B cell (primary cell): ENCODE data around the gene COG7. TPM values are rescaled to one million over a fixed set of nuclear protein-coding genes. Genes with fewer than 3 reads are reported as not detected.

Source experiments
- ATAC-seq: fragments of 200-7000 bp; cut with Tn5 transposase; one replicate; pipeline ENCODE4 v1.10.0; 2021; ENCODE audit warnings: low read depth, mild to moderate bottlenecking, moderate number of reproducible peaks, moderate library complexity
- CTCF ChIA-PET: fragments of 350-600 bp; sonication (Branson Sonifier 250); formaldehyde crosslinking; loops from one replicate; lab custom pipeline; 2021; ENCODE audit warnings: antibody characterized with exemption, inconsistent platforms; lab: Charles Lee
- POLR2A ChIA-PET: fragments of 350-600 bp; sonication (Branson Sonifier 250); formaldehyde crosslinking; loops from one replicate; lab custom pipeline; 2021; ENCODE audit warnings: antibody characterized with exemption; lab: Charles Lee
- DNase-seq: peaks from one replicate; pipeline ENCODE4 v3.0.0; 2013
- H2AFZ ChIP-seq: 2 replicates; pipeline ENCODE4 v1.6.1; 2012; ENCODE audit warnings: mild to moderate bottlenecking, low read depth, low read length; ENCODE audit not compliant: insufficient read depth, poor library complexity, severe bottlenecking
- H3K27ac ChIP-seq, 2 donors: 1 replicate in 1 of 2; 2 replicates in 1 of 2; pipeline ENCODE4 v1.5.1; 2012 to 2013; ENCODE audit warnings: low read length in 2 of 2, mild to moderate bottlenecking in 2 of 2, moderate library complexity in 1 of 2
- H3K27me3 ChIP-seq, 4 experiments: fragments of 200-600 bp in 1 of 4; sonication (generic) in 1 of 4; replicated peaks in 1 of 4; 1 replicate in 2 of 4; 2 replicates in 2 of 4; pipeline versions ENCODE4 v1.6.1 to v1.7.0; 2013 to 2016; ENCODE audit warnings: low read length in 3 of 4, mild to moderate bottlenecking in 2 of 4, mixed read lengths in 1 of 4, moderate library complexity in 1 of 4; ENCODE audit not compliant: insufficient read depth in 4 of 4, control insufficient read depth in 3 of 4; ENCODE audit errors: control extremely low read depth in 1 of 4
- H3K36me3 ChIP-seq, 2 experiments: replicated peaks in 1 of 2; 1 replicate in 1 of 2; 2 replicates in 1 of 2; pipeline versions ENCODE4 v1.6.1 to v1.7.1; 2013; ENCODE audit warnings: low read length in 1 of 2; ENCODE audit not compliant: insufficient read depth in 2 of 2, control insufficient read depth in 1 of 2; ENCODE audit errors: control extremely low read depth in 1 of 2, extremely low read depth in 1 of 2
- H3K4me1 ChIP-seq, 2 donors: fragments of 200-600 bp in 1 of 2; sonication (generic) in 1 of 2; 1 replicate in 1 of 2; 2 replicates in 1 of 2; pipeline versions ENCODE4 v1.5.1 to v1.6.1; 2013 to 2017; ENCODE audit warnings: low read length in 2 of 2; ENCODE audit not compliant: control insufficient read depth in 2 of 2, insufficient read depth in 2 of 2
- H3K4me2 ChIP-seq: replicated peaks from 2 replicates; pipeline ENCODE3; 2012; ENCODE audit warnings: mild to moderate bottlenecking, low read depth, low read length; ENCODE audit not compliant: poor library complexity, severe bottlenecking
- H3K4me3 ChIP-seq, 5 experiments: fragments of 200-600 bp in 1 of 5; sonication (generic) in 1 of 5; 1 replicate in 3 of 5; 2 replicates in 2 of 5; pipeline versions ENCODE4 v1.5.1 to v1.7.0; 2011 to 2016; ENCODE audit warnings: low read length in 4 of 5, mild to moderate bottlenecking in 4 of 5, low read depth in 2 of 5, control low read depth in 1 of 5, moderate library complexity in 1 of 5; ENCODE audit not compliant: insufficient read depth in 1 of 5; ENCODE audit errors: control extremely low read depth in 1 of 5, extremely low read depth in 1 of 5
- H3K79me2 ChIP-seq: fragments of 200-600 bp; sonication (generic); one replicate; pipeline ENCODE4 v1.6.0; 2016; ENCODE audit warnings: low read length; ENCODE audit not compliant: control insufficient read depth, insufficient read depth
- H3K9ac ChIP-seq: fragments of 200-600 bp; sonication (generic); 2 replicates; pipeline ENCODE4 v1.6.1; 2017; ENCODE audit warnings: mild to moderate bottlenecking, low read length, moderate library complexity
- H3K9me3 ChIP-seq, 3 donors: one replicate each; pipeline versions ENCODE4 v1.6.1 to v1.7.1; 2013; ENCODE audit warnings: low read length in 2 of 3; ENCODE audit not compliant: control insufficient read depth in 2 of 3, insufficient read depth in 1 of 3; ENCODE audit errors: control extremely low read depth in 1 of 3
- H4K20me1 ChIP-seq: 2 replicates; pipeline ENCODE4 v1.6.0; 2012; ENCODE audit warnings: mild to moderate bottlenecking, low read length; ENCODE audit not compliant: insufficient read depth, control insufficient read depth, poor library complexity, severe bottlenecking
- H3K27ac Mint-ChIP-seq: one replicate; pipeline ENCODE4 v1.8.0; 2021; ENCODE audit warnings: mixed read lengths
- H3K27me3 Mint-ChIP-seq: one replicate; pipeline ENCODE4 v1.8.0; 2021; ENCODE audit warnings: mixed read lengths
- H3K4me1 Mint-ChIP-seq: one replicate; pipeline ENCODE4 v1.8.0; 2021; ENCODE audit warnings: mixed read lengths
- H3K4me3 Mint-ChIP-seq: one replicate; pipeline ENCODE4 v1.8.0; 2021; ENCODE audit warnings: mixed read lengths
- H3K9me3 Mint-ChIP-seq: one replicate; pipeline ENCODE4 v1.8.0; 2022; ENCODE audit warnings: mixed read lengths; ENCODE audit not compliant: insufficient read depth
- CTCF ChIP-seq: fragments of 200-600 bp; IDR thresholded peaks from one replicate; pipeline ENCODE4 v1.8.0; 2022; ENCODE audit warnings: antibody characterized with exemption, mild to moderate bottlenecking
- EZH2 ChIP-seq: IDR thresholded peaks from 2 replicates; pipeline ENCODE4 v1.6.1; 2012; ENCODE audit warnings: borderline replicate concordance, low read depth, mild to moderate bottlenecking, moderate library complexity, low read length; ENCODE audit not compliant: insufficient read depth, poor library complexity, severe bottlenecking
- WGBS: methylation state at CpG from one replicate; pipeline ENCODE4 v1.1.5; 2013; ENCODE audit warnings: missing lambda C conversion rate; ENCODE audit not compliant: insufficient coverage; 5-methylcytosine and 5-hydroxymethylcytosine counted together
- intact Hi-C: fragments of 100-400 bp; cut with micrococcal nuclease; formaldehyde crosslinking; loops from one replicate; pipeline ENCODE4 v1.10.0; 2022
- polyA plus RNA-seq: library from polyadenylated mRNA; depleted of rRNA; stranded (reverse); fragments of >200 nt; gene quantifications from 2 replicates; pipeline ENCODE4 v1.2.3, GENCODE V29; 2012
- total RNA-seq, 2 donors: library from RNA; stranded (reverse); fragments of 120-200 nt in 1 of 2; gene quantifications; 1 replicate in 1 of 2; 2 replicates in 1 of 2; pipeline versions ENCODE4 v1.2.3 to v1.2.4, GENCODE V29; 2013 to 2022

Gene COG7
- total and polyA plus RNA-seq, 2 donors (not counting 1 experiment from before 2014, with no cell fraction given): 21.3 to 37.8 TPM

DNA sequence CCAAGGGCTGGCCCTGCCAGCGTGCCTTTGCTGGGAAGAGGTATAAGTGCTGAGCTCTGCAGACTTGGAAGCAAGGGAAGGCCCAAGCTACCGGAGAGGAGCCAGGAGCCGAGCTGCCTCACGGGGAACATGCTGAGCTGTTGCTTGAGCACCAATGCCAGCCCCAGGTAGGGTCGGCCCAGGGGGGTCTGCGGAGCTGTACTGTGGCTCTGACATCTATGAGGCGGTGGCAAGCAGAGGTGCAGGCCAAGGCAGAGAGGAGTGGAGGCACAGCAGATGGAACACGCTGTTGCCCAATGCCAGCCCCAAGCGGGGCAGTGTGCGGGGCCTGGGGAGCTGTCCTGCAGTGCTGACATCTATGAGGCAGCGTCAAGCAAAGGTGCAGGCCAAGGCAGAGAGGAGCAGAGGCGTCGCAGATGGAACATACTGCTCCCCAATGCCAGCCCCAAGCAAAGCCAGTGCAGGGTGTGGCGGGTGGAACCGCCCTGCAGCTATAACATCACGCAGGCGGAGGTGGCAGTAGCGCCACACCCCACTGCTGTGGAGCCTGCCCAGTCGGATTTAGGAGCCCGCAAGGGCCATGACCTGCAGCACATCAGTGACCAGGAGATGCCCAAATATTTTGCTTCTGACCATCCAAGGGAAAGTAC is 47.3 kb upstream of the COG7 start:
- Histone ChIP-seq H3K27me3 (no peaks in the 10 kb centered on the region), H3K9ac (no peak overlapping the region), H3K27ac (peak overlapping the region in 1 of 2 donors; percentile 54), H4K20me1 (peaks cover 99% of the 10 kb centered on the region), H3K4me3 (no peak overlapping the region), H3K4me1 (peaks cover 91 to 95% of the 10 kb centered on the region in 2 donors), H3K36me3 (peaks cover 0 to 57% of the 10 kb centered on the region in 2 experiments), H3K4me2 (peak overlapping the region; percentile 63), H2AFZ (no peak overlapping the region), H3K79me2 (peaks cover 99% of the 10 kb centered on the region), H3K9me3 (no peaks in the 10 kb centered on the region)
- ATAC-seq: no peak
- no peaks in the 10 kb centered on the region for H3K9me3 Mint-ChIP-seq
- ChIA-PET CTCF (interaction anchor here (0.6 to 2.9 kb wide), 7 partner anchors 9 to 97 kb away, joined by 3 to 10 read pairs (median 3); no protein-coding TSS in a partner anchor), POLR2A (interaction anchor here (1.1 kb wide), 1 partner anchor 9 kb away, joined by 5 read pairs; no protein-coding TSS in a partner anchor)
- no peak for DNase-seq
- intact Hi-C loops: no loop called here
- H3K4me1 Mint-ChIP-seq: peaks cover 90% of the 10 kb centered on the region
- H3K27ac Mint-ChIP-seq: peak overlapping the region; percentile 72
- H3K27me3 Mint-ChIP-seq: no peaks in the 10 kb centered on the region
- 94% methylated on average over 15 of the region's 20 CpGs for WGBS
- H3K4me3 Mint-ChIP-seq: peak overlapping the region; percentile 67
- TF ChIP-seq CTCF (no peak), EZH2 (no peak)

GRCh38 chr16:23499801-23500200 is 46.8 kb upstream of the COG7 start:
- H3K9me3 ChIP-seq: no peaks in the 10 kb centered on the region
- no peak overlapping the region for H3K4me3 ChIP-seq
- Mint-ChIP-seq H3K27me3 (no peaks in the 10 kb centered on the region), H3K27ac (peak overlapping the region; percentile 72), H3K9me3 (no peaks in the 10 kb centered on the region), H3K4me3 (peak overlapping the region; percentile 67), H3K4me1 (peaks cover 85% of the 10 kb centered on the region)
- H3K27ac ChIP-seq: peak overlapping the region in 1 of 2 donors; percentile 54
- ChIA-PET CTCF (interaction anchor here (1.0 to 2.9 kb wide), 5 partner anchors 10 to 97 kb away, joined by 3 to 10 read pairs (median 4); no protein-coding TSS in a partner anchor), POLR2A (interaction anchor here (1.1 kb wide), 1 partner anchor 9 kb away, joined by 5 read pairs; no protein-coding TSS in a partner anchor)
- H4K20me1 ChIP-seq: peaks cover 99% of the 10 kb centered on the region
- 50% methylated on average over 6 of the region's 7 CpGs for WGBS
- DNase-seq (peak; percentile 39), ATAC-seq (no peak)
- H3K36me3 ChIP-seq: peaks cover 0 to 62% of the 10 kb centered on the region in 2 experiments
- intact Hi-C loops: no loop called here
- peak overlapping the region; percentile 63 for H3K4me2 ChIP-seq
- no peak for TF ChIP-seq CTCF
- TF ChIP-seq EZH2: no peak
- H3K27me3 ChIP-seq: no peaks in the 10 kb centered on the region
- H3K4me1 ChIP-seq: peaks cover 85 to 90% of the 10 kb centered on the region in 2 donors
- no peak overlapping the region for H2AFZ ChIP-seq
- H3K9ac ChIP-seq: no peak overlapping the region
- H3K79me2 ChIP-seq: peaks cover 99% of the 10 kb centered on the region
